Ishikawa (cell line): ENCODE data around the gene ILKAP.

ENCODE experiments used
- CEBPB ChIP-seq: IDR thresholded peaks from 2 replicates; pipeline ENCODE4 v1.6.1; 2012
- CREB1 ChIP-seq: IDR thresholded peaks from 2 replicates; pipeline ENCODE4 v1.6.1; 2012; ENCODE audit warnings: low read depth
- EGR1 ChIP-seq: IDR thresholded peaks from 2 replicates; pipeline ENCODE4 v1.6.1; 2012
- EP300 ChIP-seq: IDR thresholded peaks from 2 replicates; pipeline ENCODE4 v1.6.1; 2012; ENCODE audit warnings: borderline replicate concordance
- FOXM1 ChIP-seq: IDR thresholded peaks from 2 replicates; pipeline ENCODE4 v1.6.1; 2012; ENCODE audit warnings: low read depth, borderline replicate concordance
- NFIC ChIP-seq: IDR thresholded peaks from 2 replicates; pipeline ENCODE4 v1.6.1; 2012
- RAD21 ChIP-seq: IDR thresholded peaks from 2 replicates; pipeline ENCODE4 v1.6.1; 2012; ENCODE audit warnings: low read depth
- TAF1 ChIP-seq: IDR thresholded peaks from 2 replicates; pipeline ENCODE4 v1.6.1; 2012; ENCODE audit warnings: low read depth, mild to moderate bottlenecking
- TCF12 ChIP-seq: IDR thresholded peaks from 2 replicates; pipeline ENCODE4 v1.6.1; 2012; ENCODE audit warnings: low read depth
- TEAD4 ChIP-seq: IDR thresholded peaks from 2 replicates; pipeline ENCODE4 v1.6.1; 2012
- YY1 ChIP-seq: IDR thresholded peaks from 2 replicates; pipeline ENCODE4 v1.6.1; 2012; ENCODE audit warnings: low read depth
- ZBTB7A ChIP-seq: IDR thresholded peaks from 2 replicates; pipeline ENCODE4 v1.6.1; 2012; ENCODE audit warnings: low read depth
- TF ChIP-seq, protein P1 (sequence below): IDR thresholded peaks from 2 replicates; pipeline ENCODE4 v1.6.1; 2012
- TF ChIP-seq, protein P2 (sequence below): IDR thresholded peaks from 2 replicates; pipeline ENCODE4 v1.6.1; 2012; ENCODE audit warnings: low read depth, mild to moderate bottlenecking
- TF ChIP-seq, protein P3 (sequence below): IDR thresholded peaks from 2 replicates; pipeline ENCODE4 v1.6.1; 2012

ILKAP gene

DNA sequence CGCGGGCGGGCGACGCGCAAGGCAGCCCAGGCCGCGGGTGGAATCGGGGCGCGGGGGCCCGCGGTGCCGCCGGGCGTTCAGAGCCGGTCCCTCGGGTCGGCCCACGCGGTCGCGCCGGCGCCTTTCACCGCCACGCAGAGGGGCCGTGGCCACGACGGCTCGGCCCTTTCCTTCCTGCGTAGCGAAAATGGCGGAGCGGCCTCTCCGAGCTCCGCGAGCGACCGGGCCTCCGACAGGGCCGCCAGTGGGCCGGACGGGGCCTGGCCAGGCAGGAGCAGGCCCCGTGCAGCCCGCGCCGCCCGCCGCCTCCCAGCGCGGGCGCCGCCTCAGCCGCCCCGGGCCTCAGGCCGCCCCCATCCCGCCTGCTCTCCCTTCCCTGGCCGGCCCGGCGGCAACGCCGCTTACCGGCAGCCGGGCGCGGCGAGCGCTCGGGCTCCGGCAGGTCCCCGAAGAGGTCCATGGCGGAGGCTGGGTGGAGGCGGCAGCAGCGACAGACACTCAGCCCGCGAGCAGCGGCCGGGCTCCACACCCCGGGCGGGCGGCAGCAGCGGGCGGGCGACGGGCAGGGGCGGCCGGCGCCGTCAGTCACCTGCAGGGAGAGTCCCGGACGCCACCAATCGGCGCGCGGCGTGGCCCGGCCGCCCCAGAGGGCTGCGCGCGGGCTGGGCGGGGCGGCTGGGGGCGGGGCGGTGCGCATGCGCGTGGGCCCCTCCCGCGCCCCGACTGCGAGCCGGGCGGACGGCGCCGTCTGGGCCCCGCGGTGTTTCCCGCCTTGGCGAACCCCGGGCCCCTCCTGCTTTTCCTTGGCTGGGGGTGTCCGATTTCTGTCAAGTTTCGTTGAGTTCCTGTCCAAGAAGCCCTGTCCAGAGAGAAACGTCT, at the start of gene ILKAP:
TSS of gene ILKAP (minus strand) at position 602 of the 879 bp plus-strand sequence. CDS start at position 460, 142 bp downstream.
- TF ChIP-seq CREB1 = no peak
- TF ChIP-seq, protein P1, sequence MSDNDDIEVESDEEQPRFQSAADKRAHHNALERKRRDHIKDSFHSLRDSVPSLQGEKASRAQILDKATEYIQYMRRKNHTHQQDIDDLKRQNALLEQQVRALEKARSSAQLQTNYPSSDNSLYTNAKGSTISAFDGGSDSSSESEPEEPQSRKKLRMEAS = peak; percentile 81
- peak; percentile 60 for TF ChIP-seq TAF1
- no peak for TF ChIP-seq FOXM1
- TF ChIP-seq NFIC = no peak
- TF ChIP-seq RAD21 = no peak
- TF ChIP-seq, protein P2, sequence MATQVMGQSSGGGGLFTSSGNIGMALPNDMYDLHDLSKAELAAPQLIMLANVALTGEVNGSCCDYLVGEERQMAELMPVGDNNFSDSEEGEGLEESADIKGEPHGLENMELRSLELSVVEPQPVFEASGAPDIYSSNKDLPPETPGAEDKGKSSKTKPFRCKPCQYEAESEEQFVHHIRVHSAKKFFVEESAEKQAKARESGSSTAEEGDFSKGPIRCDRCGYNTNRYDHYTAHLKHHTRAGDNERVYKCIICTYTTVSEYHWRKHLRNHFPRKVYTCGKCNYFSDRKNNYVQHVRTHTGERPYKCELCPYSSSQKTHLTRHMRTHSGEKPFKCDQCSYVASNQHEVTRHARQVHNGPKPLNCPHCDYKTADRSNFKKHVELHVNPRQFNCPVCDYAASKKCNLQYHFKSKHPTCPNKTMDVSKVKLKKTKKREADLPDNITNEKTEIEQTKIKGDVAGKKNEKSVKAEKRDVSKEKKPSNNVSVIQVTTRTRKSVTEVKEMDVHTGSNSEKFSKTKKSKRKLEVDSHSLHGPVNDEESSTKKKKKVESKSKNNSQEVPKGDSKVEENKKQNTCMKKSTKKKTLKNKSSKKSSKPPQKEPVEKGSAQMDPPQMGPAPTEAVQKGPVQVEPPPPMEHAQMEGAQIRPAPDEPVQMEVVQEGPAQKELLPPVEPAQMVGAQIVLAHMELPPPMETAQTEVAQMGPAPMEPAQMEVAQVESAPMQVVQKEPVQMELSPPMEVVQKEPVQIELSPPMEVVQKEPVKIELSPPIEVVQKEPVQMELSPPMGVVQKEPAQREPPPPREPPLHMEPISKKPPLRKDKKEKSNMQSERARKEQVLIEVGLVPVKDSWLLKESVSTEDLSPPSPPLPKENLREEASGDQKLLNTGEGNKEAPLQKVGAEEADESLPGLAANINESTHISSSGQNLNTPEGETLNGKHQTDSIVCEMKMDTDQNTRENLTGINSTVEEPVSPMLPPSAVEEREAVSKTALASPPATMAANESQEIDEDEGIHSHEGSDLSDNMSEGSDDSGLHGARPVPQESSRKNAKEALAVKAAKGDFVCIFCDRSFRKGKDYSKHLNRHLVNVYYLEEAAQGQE = peak; percentile 5; the same call in 1 of the 2 replicates
- TF ChIP-seq ZBTB7A = no peak
- TF ChIP-seq YY1 = peak; percentile 74
- TF ChIP-seq, protein P3, sequence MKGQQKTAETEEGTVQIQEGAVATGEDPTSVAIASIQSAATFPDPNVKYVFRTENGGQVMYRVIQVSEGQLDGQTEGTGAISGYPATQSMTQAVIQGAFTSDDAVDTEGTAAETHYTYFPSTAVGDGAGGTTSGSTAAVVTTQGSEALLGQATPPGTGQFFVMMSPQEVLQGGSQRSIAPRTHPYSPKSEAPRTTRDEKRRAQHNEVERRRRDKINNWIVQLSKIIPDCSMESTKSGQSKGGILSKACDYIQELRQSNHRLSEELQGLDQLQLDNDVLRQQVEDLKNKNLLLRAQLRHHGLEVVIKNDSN = 0 out of 2 replicates have a peak, but pooled peaks have one; percentile 29
- TF ChIP-seq TEAD4 = no peak
- TF ChIP-seq TCF12 = 0 out of 2 replicates have a peak, but pooled peaks have one; percentile 9
- no peak for TF ChIP-seq EGR1
- TF ChIP-seq CEBPB = no peak
- 0 out of 2 replicates have a peak, but pooled peaks have one; percentile 5 for TF ChIP-seq EP300

DNA sequence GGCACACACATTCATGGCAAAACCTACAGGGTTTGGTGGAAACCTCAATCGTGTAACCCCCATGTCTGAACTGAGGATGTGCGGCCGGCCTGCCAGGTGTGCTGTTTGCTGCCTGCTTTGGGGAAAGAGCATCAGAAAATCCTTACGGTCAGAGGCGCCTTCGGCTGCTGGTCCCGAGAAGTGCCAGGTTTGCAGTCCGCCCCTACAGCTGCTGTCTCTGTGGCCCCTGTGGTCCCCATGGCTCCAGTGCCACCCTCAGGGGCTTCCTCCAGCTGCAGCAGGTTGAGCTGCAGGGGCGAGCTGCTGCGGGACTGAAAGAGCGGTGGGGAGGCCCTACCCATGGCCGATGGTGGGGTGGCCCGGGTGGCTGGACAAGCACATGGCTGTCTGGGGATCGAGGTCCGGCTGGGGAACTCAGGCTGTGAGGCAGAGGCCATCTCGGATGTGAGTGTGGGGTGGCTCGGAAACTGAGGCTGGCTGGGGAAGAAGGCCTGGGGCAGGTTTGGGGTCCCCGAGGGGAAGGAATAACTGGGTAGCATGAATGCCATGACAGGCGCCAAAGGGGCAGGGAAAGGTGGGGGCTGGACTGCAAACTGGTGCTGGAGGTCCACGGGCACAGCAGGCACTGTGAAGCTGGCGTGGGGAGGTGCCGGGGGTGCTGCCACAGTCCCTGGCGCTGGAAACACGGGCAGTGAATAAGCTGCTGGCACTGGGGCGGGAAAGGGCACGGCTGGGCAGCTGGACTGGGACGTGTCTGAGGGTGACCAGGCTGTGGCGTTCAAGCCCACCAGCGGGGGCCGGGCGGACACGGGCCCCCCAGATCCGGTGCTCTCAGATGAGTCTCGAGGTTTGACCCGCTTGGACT, 49.5 kb upstream of the ILKAP start:
- TF ChIP-seq, protein P2 = no peak
- no peak for TF ChIP-seq RAD21
- TF ChIP-seq CEBPB = no peak
- no peak for TF ChIP-seq TAF1
- TF ChIP-seq, protein P3 = no peak
- no peak for TF ChIP-seq TCF12
- no peak for TF ChIP-seq ZBTB7A
- no peak for TF ChIP-seq EGR1
- TF ChIP-seq, protein P1 = no peak
- no peak for TF ChIP-seq TEAD4
- no peak for TF ChIP-seq FOXM1
- no peak for TF ChIP-seq NFIC
- TF ChIP-seq YY1 = no peak
- TF ChIP-seq CREB1 = no peak
- TF ChIP-seq EP300 = no peak

- TF ChIP-seq, protein P2 = no peak
- no peak for TF ChIP-seq NFIC
- TF ChIP-seq EGR1 = no peak
- TF ChIP-seq, protein P1 = no peak
- no peak for TF ChIP-seq CREB1
- no peak for TF ChIP-seq TAF1
- no peak for TF ChIP-seq YY1
- TF ChIP-seq TEAD4 = no peak
- no peak for TF ChIP-seq EP300
- TF ChIP-seq, protein P3 = no peak
- no peak for TF ChIP-seq CEBPB
- TF ChIP-seq ZBTB7A = no peak
- no peak for TF ChIP-seq RAD21
- TF ChIP-seq TCF12 = no peak
- no peak for TF ChIP-seq FOXM1
Observed at GRCh38 chr2:238251986-238252385, 48.5 kb upstream of the ILKAP start.
